Frontal cortex (tissue), 4 donors: ENCODE data around the gene PALB2. TPM values are rescaled to one million over a fixed set of nuclear protein-coding genes. Genes with fewer than 3 reads are reported as not detected.
A peak's percentile ranks its signal among the peaks of the same experiment; 100 is the strongest.

Experiments used
- DNase-seq, 2 donors: peaks; one replicate each; pipeline ENCODE4 v3.0.0; 2012; ENCODE audit warnings: low spot score in 2 of 2
- FAIRE-seq: peaks from 2 replicates; lab custom pipeline; 2012; peaks lifted over from hg19 to GRCh38; lab: Jason Lieb, UNC
- total RNA-seq: library from RNA; depleted of rRNA; stranded (reverse); fragments of >200 nt; gene quantifications from one replicate; pipeline ENCODE4 v1.2.3, GENCODE V29; 2014
- donor health status: control.
- donor health status: control.
- donor health status: control.

PALB2 gene
- 21.6 TPM for total RNA-seq

- FAIRE-seq (no peak), DNase-seq (peak; percentile 80 to 95)
Measured at GRCh38 chr16:23640931-23641765, at the start of gene PALB2, which contains the start of gene DCTN5. Gene PALB2 (minus strand): TSS chr16:23641310. CDS start chr16:23641157, 153 bp downstream. Gene DCTN5 (plus strand): TSS chr16:23641466. CDS start chr16:23641543, 77 bp downstream.

GRCh38 chr16:23689442-23690187 is 48.5 kb upstream of the PALB2 start:
- FAIRE-seq (no peak), DNase-seq (no peak)

GRCh38 chr16:23687034-23687808 is 46.1 kb upstream of the PALB2 start:
- FAIRE-seq = no peak

GRCh38 chr16:23683487-23683886 is 42.4 kb upstream of the PALB2 start:
- DNase-seq (no peak), FAIRE-seq (no peak)

More at GRCh38 chr16:23687034-23687808, 46.1 kb upstream of the PALB2 start:
- DNase-seq = no peak

- FAIRE-seq = no peak
Measured at GRCh38 chr16:23682181-23682580, 41.1 kb upstream of the PALB2 start.

GRCh38 chr16:23679986-23680336 is 38.9 kb upstream of the PALB2 start:
- FAIRE-seq (no peak), DNase-seq (no peak)

More at GRCh38 chr16:23682181-23682580, 41.1 kb upstream of the PALB2 start:
- DNase-seq = no peak

GRCh38 chr16:23679274-23679985 is 38.3 kb upstream of the PALB2 start:
- DNase-seq = no peak
- no peak for FAIRE-seq

- DNase-seq (peak; percentile 55 to 85), FAIRE-seq (no peak)
Measured at GRCh38 chr16:23678430-23679273, 37.5 kb upstream of the PALB2 start, which contains the start of gene PLK1. Gene PLK1 (plus strand): TSS chr16:23678889. CDS start chr16:23678933, 44 bp downstream.

- no peak for DNase-seq
- FAIRE-seq = no peak
Measured at GRCh38 chr16:23676924-23677480, 35.9 kb upstream of the PALB2 start.

- FAIRE-seq = no peak
- no peak for DNase-seq
Measured at GRCh38 chr16:23673971-23674614, 33.0 kb upstream of the PALB2 start.

- no peak for FAIRE-seq
- no peak for DNase-seq
Measured at GRCh38 chr16:23670137-23670776, 29.1 kb upstream of the PALB2 start.

GRCh38 chr16:23668873-23669272 is 27.8 kb upstream of the PALB2 start:
- DNase-seq = no peak
- no peak for FAIRE-seq

- no peak for DNase-seq
- FAIRE-seq = no peak
Measured at GRCh38 chr16:23668225-23668624, 27.1 kb upstream of the PALB2 start.

- DNase-seq = no peak
- FAIRE-seq = no peak
Measured at GRCh38 chr16:23667355-23667659, 26.2 kb upstream of the PALB2 start.

- FAIRE-seq (no peak), DNase-seq (no peak)
Measured at GRCh38 chr16:23666571-23667354, 25.7 kb upstream of the PALB2 start.

- DNase-seq (no peak), FAIRE-seq (no peak)
Measured at GRCh38 chr16:23663918-23664317, 22.8 kb upstream of the PALB2 start.
